Muscle layer of duodenum (tissue), 2 donors: ENCODE data around the gene ATG16L1.

Experiments used
- H3K27ac ChIP-seq: one replicate; pipeline ENCODE4 v1.7.0; 2013; ENCODE audit warnings: mild to moderate bottlenecking, low read length
- H3K27me3 ChIP-seq: one replicate; pipeline ENCODE4 v1.7.0; 2013; ENCODE audit warnings: low read depth, mild to moderate bottlenecking, control low read depth, low read length
- H3K36me3 ChIP-seq, 2 donors: one replicate each; pipeline ENCODE4 v1.7.0; 2013; ENCODE audit warnings: low read length in 2 of 2, control low read depth in 1 of 2, mild to moderate bottlenecking in 1 of 2; ENCODE audit not compliant: insufficient read depth in 2 of 2, control insufficient read depth in 1 of 2
- H3K4me1 ChIP-seq, 2 donors: one replicate each; pipeline ENCODE4 v1.7.0; 2013; ENCODE audit warnings: low read length in 2 of 2, mild to moderate bottlenecking in 2 of 2, control low read depth in 1 of 2, moderate library complexity in 1 of 2; ENCODE audit not compliant: insufficient read depth in 2 of 2, control insufficient read depth in 1 of 2
- H3K4me3 ChIP-seq, 2 donors: one replicate each; pipeline ENCODE4 v1.7.0; 2013; ENCODE audit warnings: low read length in 2 of 2, low read depth in 1 of 2, mild to moderate bottlenecking in 1 of 2
- H3K9me3 ChIP-seq, 2 donors: one replicate each; pipeline ENCODE4 v1.7.0; 2013; ENCODE audit warnings: low read length in 2 of 2, control low read depth in 1 of 2, mild to moderate bottlenecking in 1 of 2; ENCODE audit not compliant: control insufficient read depth in 1 of 2
- donor health status: healthy.

The ATG16L1 gene

GRCh38 chr2:233213011-233213410, 38.5 kb upstream of the ATG16L1 start:
- Histone ChIP-seq H3K4me1 (peaks cover 10 to 28% of the 10 kb centered on the region in 2 donors), H3K4me3 (no peak overlapping the region), H3K27ac (no peak overlapping the region), H3K9me3 (no peaks in the 10 kb centered on the region), H3K36me3 (no peaks in the 10 kb centered on the region), H3K27me3 (no peaks in the 10 kb centered on the region)

DNA sequence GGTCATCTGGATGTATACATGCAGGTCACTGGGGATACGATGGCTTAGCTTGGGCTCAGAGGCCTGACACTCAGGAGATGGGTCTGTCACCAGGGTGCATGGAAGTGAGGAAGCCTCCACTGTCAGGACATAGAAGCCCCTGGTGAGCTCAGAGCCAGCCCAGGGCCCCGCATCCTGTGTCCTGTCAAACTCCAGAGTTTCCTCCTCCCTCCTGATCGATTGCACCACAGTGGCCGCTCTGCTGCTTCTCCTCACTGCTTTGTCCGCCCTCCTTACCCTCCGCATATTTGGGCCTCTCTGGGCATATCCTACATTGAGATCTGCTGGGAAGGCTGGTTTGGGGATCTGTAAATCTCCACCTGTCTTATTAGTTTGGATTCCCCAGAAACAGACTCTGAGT, 37.5 kb upstream of the ATG16L1 start:
- Histone ChIP-seq H3K36me3 (no peaks in the 10 kb centered on the region), H3K9me3 (no peaks in the 10 kb centered on the region), H3K27me3 (no peaks in the 10 kb centered on the region), H3K27ac (no peak overlapping the region), H3K4me1 (peaks cover 10 to 21% of the 10 kb centered on the region in 2 donors), H3K4me3 (no peak overlapping the region)

DNA sequence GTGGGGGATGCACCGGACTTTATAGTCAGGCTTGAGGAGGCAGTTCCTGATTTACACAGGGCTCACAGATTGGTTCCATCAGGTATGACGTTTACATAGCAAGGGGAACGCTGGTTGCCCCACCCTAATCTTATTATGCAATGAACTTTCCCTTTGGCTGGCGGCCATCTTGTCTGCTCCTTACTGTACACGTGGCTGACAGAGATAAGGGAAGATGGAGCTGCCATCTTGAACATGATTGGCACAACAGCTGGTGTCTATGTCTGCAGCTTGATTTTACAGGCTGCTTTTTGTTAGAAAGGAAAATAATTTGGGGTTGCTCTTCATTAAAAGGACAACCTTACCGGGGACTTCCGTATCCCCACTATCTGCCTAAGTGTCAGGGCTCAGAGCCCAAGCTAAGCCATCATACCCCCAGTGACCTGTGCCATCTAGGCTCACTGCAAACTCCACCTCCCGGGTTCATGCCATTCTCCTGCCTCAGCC, 33.5 kb upstream of the ATG16L1 start:
- Histone ChIP-seq H3K27me3 (no peaks in the 10 kb centered on the region), H3K27ac (no peak overlapping the region), H3K4me3 (no peak overlapping the region), H3K36me3 (no peaks in the 10 kb centered on the region), H3K4me1 (no peaks in the 10 kb centered on the region), H3K9me3 (no peaks in the 10 kb centered on the region)

DNA sequence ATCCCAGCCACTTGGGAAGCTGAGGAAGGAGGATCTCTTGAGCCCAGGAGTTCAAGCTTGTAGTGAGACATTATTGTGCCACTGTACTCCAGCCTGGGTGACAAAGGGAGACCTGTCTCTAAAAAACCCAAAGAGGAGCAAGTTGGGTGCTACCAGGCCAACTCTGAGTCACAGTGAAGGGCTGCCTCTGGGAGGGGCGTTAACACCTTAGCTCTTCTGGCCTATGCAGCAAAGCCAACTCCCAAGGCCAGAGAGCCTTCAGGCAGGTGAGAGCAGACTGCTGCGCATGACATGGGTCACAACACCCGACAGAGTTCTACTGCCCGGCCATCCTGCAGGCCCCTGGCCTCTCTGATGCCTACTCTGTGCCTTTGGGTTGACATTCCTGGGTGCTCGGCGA, 32.6 kb upstream of the ATG16L1 start:
- Histone ChIP-seq H3K4me1 (no peaks in the 10 kb centered on the region), H3K4me3 (no peak overlapping the region), H3K36me3 (no peaks in the 10 kb centered on the region), H3K27ac (no peak overlapping the region), H3K27me3 (no peaks in the 10 kb centered on the region), H3K9me3 (no peaks in the 10 kb centered on the region)

- H3K36me3 ChIP-seq = no peaks in the 10 kb centered on the region
- no peak overlapping the region for H3K27ac ChIP-seq
- no peaks in the 10 kb centered on the region for H3K9me3 ChIP-seq
- no peaks in the 10 kb centered on the region for H3K27me3 ChIP-seq
- no peaks in the 10 kb centered on the region for H3K4me1 ChIP-seq
- H3K4me3 ChIP-seq = no peak overlapping the region
Observed at GRCh38 chr2:233219848-233220247, 31.6 kb upstream of the ATG16L1 start.

DNA sequence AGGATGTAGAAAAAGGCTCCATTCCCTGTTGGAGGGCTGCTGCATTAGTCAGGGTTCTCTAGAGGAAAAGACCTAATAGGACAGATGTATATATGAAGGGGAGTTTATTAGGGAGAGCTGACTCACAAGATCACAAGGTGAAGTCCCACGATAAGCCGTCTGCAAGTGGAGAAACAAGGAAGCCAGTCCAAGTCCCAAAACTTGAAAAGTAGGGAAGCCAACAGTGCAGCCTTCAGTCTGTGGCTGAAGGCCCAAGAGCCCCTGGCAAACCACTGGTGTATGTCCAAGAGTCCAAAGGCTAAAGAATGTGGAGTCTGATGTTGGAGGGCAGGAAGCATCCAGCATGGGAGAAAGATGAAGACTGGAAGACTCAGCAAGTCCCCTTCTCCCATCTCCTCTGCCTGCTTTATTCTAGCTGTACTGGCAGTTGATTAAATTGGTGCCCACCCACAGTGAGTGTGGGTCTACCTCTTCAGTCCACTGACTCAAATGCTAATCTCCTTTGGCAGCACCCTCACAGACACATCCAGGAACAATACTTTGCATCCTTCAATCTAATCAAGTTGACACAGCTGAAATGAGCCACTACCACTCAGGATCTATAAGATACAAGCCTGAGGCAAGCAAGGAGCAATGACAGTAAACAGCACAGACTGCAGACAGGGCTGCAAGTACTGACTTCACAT, 30.0 kb upstream of the ATG16L1 start:
- H3K27ac ChIP-seq = no peak overlapping the region
- no peaks in the 10 kb centered on the region for H3K4me1 ChIP-seq
- no peak overlapping the region for H3K4me3 ChIP-seq
- H3K27me3 ChIP-seq = no peaks in the 10 kb centered on the region
- no peaks in the 10 kb centered on the region for H3K36me3 ChIP-seq
- no peaks in the 10 kb centered on the region for H3K9me3 ChIP-seq

DNA sequence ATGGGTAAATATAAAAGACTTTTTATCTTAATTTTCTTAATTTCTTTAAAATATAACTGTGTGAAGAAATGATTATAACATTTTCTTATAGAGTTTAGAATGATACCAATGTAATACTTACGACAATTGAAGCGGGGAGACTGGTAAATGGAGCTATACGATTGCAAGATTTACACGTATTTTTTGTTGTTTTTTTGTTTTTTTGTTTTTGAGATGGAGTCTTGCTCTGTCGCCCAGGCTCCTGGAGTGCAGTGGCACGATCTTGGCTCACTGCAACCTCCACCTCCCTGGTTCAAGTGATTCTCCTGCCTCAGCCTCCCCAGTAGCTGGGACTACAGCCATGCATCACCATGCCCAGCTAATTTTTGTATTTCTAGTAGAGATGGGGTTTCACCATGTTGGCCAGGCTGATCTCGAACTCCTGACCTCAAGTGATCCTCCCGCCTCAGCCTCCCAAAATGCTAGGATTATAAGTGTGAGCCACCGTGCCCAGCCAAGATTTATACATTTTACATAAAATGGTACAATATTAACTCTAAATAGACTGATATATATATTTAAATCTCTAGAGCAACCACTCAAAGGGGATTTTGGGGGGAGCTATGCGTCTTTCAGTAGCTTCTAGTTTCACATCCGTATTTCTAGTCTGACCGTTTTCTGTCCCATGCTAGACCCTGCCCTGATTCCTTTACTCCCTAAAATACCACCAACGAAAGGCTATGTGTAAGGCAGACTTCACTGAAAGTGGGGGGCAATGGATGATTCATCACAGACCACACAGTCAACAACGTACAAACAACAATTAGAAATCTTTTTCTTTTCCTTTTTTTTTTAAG, 28.2 kb upstream of the ATG16L1 start:
- no peaks in the 10 kb centered on the region for H3K4me1 ChIP-seq
- no peaks in the 10 kb centered on the region for H3K9me3 ChIP-seq
- no peak overlapping the region for H3K27ac ChIP-seq
- H3K36me3 ChIP-seq = no peaks in the 10 kb centered on the region
- H3K27me3 ChIP-seq = no peaks in the 10 kb centered on the region
- no peak overlapping the region for H3K4me3 ChIP-seq

DNA sequence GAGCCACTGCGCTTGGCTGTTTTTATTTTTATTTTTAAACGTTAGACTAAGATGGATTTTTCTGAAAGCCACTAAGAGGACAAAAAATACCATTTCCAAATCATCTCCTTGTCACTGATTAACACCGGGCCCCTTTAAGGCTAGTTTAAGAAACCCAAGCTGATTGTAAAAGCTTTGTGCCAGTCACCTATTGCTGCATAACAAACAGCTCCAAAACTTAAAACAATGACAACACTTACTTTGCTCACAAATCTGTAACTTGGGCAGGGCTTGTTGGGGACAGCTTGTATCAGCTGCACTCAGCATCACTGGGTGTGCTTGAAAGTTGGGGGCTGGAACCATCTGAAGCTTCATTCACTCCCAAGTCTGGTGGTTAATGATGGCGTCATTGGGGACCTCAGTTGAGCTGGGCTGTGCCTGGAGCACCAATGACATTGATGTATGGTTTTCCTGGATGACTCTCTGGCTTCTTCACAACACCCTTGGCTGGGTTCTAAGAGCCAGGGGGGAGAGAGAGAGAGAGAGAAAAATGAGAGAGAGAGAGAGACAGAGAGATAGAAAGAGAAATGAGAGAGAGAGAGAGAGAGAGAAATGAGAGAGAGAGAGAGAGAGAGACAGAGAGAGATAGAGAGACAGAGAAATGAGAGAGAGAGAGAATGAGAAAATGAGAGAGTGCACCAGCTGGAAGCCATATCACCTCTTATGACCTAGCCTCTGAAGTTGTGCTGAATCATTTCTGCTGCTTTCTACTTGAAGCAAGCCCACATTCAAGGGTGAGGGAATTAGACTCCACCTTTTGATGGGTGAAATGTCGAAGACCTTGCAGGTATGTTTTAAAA, 26.0 kb upstream of the ATG16L1 start:
- Histone ChIP-seq H3K4me3 (no peak overlapping the region), H3K36me3 (no peaks in the 10 kb centered on the region), H3K9me3 (no peaks in the 10 kb centered on the region), H3K27me3 (no peaks in the 10 kb centered on the region), H3K4me1 (no peaks in the 10 kb centered on the region), H3K27ac (no peak overlapping the region)

DNA sequence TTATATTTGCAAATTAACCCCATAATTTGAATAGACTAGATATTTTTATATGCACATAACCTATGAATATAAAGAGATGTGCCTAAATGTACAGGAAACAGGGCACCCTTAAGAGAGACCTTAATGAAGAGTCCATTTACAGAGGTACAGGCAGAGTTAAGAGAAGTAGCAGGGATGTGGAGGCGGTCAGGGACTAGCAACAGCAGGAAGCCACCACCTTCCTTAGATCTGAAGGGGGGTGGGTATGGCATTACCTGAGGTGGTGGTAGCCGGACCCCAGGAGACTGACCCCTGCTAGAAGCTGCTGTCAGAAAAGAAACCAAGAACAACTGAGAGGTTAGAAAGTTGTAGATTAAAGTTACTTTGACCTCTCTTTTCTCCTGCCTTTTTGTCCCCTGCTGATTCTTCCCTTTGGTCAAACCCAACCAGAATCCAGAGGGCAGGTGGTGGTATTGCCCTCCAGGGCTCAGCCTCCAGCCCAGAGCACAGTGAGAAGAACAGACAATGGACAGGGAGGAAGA, 24.9 kb upstream of the ATG16L1 start:
- H3K36me3 ChIP-seq = no peaks in the 10 kb centered on the region
- no peak overlapping the region for H3K4me3 ChIP-seq
- no peaks in the 10 kb centered on the region for H3K4me1 ChIP-seq
- H3K27ac ChIP-seq = no peak overlapping the region
- no peaks in the 10 kb centered on the region for H3K9me3 ChIP-seq
- H3K27me3 ChIP-seq = no peaks in the 10 kb centered on the region

GRCh38 chr2:233227346-233227978, 24.0 kb upstream of the ATG16L1 start:
- no peaks in the 10 kb centered on the region for H3K4me1 ChIP-seq
- H3K36me3 ChIP-seq = no peaks in the 10 kb centered on the region
- no peaks in the 10 kb centered on the region for H3K9me3 ChIP-seq
- H3K27me3 ChIP-seq = no peaks in the 10 kb centered on the region
- H3K27ac ChIP-seq = no peak overlapping the region
- no peak overlapping the region for H3K4me3 ChIP-seq
